NCI-H82 treated with DMSO at 0.1 percent for 48 hours (cell line): ENCODE data around the gene CNPY1.
"Not testable (repeated sequence)": the region's sequence is repeated elsewhere in the genome, so short reads cannot be mapped to it uniquely, and the experiment has no call there.

Source experiments
- DNase-seq: peaks from one replicate; lab custom pipeline; 2025; ENCODE audit not compliant: unreplicated experiment; lab: John Stamatoyannopoulos, UW

CNPY1 gene

DNA sequence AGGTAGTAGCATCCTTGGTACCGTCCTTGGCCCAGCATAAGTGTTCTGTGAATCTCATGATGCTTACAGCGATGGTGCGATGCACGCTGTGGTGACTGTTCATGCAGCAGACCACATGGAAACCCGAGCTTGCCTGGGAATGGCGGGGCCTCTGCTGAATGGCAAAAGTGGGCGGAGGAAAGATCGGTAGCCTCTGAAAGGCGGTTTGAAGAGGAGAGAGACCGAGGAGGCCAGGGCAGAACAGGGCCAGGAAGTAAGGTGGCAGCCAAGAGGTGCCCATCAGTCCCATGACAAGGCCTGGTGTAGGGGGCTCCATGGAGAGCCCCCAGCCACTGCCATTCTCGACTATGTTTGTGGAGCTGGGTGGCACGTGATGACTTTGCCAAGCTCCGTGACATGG is 33.2 kb upstream of the CNPY1 start:
- DNase-seq, result no peak

DNA sequence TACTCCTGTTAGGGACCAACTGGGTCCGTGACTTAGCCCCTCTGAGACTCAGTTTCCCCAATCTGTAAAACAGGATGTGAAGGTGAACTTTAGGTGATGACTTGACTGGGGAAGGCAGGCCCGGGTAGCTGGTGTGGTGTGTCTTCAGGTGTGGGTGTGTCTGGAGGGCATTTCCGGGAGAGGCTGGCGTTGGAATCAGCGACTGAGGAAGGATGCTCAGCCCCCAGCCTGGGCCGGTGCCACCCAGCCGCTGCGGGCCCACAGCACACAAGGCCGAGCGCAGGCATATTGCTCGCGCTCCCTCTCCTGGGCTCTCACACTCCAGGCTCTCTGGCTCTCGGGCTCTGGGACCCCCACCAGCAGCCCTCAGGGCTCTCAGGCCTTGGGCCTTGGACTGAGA is 31.7 kb upstream of the CNPY1 start:
- no peak for DNase-seq

DNA sequence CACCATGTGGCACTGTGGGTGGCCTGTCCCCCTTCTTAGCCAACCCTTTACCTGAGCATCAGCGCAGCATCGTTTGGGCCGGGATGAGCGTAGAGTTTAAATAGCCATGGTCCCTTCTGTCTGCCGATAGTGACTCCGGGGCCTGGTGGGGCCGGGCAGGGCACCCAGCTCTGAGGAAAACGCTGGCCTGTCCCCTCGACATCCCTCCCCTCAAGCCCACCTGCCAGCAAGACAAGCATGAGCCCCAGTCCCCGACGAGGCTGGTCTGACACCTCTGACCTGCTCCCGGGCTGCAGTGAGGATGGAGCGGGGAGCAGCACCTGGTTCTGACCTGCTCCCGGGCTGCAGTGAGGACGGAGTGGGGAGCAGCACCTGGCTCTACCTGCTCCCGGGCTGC is 31.1 kb upstream of the CNPY1 start:
- DNase-seq, result no peak

DNA sequence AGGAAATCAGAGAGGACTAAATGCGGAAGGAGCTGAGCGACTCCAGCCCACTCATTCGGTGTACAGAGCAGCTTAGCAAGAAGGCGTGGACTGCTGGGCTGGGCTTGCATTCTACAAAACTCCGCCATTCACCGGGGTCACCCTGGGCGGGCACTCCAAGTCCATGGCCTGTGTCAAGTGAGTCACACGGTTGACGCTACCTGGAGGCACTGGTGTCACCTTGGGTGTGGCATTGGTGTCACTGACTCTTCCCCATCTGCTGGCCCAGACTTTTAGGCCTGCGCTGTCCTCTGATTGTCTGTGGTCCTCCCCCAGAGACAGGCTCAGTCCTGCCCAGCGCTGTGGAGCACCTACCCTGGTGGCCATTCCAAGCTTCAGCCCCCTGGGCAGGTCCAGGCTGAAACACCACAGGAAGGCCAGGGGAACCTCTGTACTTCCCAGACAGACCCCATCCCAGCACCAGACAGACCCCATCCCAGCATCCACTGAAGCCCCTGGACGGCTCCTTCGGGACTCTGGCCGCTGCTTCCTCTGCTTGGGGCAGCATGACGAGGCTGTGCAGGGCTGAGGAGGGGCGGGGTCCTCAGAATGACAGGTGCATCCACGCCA is 30.6 kb upstream of the CNPY1 start:
- DNase-seq, result no peak

DNA sequence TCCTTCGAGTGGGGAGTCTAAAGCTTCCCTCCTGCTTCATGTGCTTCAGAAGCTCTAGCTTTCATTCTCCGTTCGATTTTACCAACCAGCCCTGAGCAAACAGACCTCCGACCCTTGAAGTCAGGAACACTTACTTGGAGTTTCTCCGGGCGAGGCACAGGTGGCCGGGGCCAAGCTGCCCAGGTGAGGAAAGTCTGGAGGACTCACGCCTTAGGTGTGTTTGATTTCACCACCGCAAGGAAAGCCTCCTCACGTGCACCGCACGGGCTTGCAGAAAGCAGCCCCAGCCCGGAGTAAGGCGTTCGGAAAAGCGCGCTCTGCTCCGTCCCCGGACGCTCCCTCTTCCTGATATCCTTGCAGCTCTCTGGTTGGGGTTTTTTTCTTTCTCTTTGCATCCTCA is 30.1 kb upstream of the CNPY1 start:
- DNase-seq, result no peak

DNA sequence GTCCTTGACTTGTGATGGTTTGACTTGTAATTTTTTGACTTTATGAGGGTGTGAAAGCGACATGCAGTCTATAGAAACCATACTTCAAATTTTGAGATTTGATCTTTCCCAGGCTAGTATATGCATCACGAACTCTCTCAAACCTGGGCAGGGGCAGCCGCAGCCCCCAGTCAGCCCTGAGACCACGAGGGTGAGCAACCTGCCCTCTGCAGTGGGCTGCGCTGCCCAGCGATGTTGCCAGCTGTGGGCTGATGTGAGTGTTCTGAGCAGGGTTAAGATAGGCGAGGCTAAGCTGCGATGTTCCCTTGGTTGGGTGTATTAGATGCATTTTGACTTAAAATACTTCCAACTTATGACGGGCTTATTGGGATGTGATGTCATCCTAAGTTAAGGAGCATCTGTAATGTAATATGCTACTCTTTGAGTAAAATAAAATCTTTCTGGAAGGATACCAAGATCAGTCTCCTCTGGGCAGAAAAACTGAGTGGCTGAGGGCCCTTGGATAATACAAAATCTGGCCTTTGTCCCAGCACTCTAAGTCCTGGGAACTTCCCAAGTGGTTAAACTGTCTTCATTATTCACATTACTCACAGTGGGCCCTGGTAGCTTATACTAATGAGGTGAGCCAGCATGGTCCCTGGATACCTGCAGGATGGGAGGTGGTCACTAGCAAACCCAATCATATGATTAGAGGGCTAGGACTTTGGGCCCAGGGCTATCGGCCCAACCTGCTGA is 28.4 kb upstream of the CNPY1 start:
- DNase-seq, result no peak

DNA sequence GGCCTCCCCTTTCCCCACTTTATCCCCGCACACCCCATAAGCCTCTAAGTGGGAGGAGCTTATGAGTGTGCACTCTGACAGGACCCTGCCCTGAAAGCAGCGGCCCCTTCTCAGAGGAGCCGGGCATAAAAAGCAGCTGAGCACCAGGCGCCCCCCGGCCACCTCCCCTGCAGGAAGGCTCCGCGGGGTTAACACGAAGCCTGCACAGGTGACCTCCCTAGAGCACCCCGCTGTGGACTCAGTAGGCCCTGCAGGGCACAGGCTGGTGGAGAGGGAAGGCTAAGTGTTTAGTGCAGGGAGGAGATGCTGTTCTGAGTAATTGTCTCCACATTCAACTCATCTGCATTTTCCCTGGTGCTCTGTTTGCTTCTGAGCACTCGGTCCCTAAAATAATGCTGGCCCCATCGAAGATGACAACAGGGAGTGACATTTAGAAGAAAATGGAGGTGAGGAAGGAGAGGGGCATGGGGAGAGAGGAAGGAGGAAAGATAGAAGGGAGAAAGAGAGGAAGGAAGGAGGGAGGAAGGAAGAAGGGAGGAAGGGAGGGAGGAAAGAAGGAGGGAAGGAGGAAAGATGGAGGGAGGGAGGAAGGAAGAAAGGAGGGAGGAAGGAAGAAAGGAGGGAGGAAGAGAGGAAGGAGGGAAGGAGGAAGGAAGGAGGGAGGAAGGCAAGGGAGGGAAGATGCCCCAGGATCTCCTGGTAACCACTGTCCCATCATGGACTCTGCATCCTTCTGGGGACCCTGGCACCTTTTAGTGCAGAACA is 25.4 kb upstream of the CNPY1 start:
- DNase-seq, result no peak

DNA sequence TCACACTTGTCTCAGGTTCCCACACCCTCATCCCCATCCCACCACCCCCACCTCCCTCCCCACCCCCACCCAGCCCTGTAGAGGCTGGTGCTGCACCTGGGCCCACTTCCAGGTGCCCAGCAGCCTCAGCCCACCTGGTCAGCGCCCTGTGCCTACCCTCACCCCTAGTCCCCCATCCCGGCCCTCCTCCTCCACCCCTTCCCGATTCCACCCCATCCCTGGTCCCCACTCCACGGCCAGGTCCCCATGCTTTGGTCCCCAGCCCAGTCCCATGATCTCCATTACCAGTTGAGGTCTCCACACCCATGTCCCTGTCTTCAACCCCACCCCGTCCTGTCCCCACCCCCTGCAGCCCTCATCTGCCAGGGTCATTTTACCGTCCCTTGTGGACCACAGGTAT is 24.6 kb upstream of the CNPY1 start:
- no peak for DNase-seq

DNA sequence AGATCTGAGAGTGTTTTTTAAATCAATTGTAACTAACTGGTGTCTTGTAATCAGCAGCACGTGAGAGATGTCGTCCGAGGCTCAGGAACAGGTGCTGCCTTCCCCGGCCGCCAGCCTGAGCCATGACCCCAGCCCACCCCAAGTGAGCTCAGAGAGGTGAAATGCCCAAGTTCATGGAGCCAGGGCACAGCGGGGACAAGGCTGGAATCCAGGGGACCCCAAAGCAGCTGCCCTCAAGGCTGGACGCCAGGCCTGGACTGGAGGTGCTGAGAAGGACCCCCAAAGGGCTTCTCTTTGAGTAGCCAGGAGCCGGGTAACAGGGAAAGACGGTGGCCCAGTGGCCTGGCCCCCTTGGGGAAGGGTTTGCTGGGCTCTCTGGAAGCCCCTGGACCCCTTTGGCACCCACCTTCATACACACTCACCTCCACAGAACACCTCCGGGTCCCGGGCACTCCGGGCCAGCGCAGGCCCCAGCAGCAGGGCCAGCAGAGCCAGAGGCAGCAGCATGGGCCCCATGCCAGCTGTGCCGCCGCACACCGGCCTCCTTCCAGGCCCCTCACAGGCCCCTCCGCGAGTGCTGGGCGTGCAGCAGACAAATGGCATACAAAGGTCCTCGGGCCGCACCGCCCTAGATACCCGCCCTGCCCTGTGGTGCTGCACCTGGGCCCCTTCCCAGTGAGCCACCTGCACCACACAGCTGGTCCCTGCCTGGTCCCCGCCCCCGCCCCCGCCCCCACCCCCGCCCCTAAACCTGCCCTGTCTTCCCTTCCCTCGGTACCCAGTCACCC is 24.0 kb upstream of the CNPY1 start:
- no peak for DNase-seq

DNA sequence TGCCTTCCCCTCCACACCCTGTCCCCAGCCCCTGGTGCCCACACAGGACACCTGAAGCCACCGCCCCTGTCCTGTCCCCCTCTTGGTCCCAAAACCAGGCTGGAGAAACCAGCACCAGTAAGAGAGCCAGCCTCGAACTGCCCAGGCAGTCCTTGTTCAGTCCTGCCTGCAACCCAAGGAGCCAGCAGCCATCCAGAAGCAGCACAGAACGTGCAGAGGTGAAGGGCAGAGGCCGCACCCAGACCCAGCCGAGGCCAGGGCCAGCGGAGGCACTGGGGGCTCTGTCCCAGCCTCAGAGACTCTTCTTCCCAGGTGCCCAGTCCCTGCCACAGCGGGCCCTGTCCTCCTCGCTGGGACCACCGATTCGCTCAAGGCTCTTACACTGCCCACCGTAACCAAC is 23.3 kb upstream of the CNPY1 start:
- no peak for DNase-seq

DNA sequence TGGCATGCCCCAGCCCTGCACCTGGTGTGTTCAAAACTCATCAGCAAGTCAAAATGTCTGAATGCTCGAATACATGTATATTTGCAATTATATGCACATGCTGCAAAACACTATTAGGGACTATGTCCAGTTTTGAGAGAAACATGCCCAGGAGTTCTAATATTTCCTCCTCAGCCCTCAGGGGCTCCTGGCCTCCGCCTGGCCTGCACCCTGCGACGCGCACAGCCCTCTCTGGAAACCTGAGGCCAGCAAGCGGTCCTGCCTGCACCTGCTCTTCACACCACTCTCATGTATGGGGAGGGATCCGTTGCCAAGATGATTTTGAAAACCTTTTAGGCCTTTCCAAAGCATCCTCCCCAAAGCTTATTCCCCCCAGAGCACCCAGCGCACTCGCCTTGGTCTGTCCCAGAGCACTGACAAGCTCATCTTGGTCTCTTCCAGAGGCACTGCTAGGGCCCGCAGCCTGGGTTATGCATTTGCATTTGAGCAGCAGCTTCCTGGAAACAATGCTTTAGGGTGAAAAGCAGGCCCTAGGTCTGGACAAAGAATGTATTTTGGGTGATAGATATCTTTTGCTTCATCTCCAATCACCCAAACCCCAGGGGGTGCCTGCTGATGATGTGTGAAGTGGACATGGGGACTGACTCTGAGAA is 22.6 kb upstream of the CNPY1 start:
- DNase-seq, result no peak

DNA sequence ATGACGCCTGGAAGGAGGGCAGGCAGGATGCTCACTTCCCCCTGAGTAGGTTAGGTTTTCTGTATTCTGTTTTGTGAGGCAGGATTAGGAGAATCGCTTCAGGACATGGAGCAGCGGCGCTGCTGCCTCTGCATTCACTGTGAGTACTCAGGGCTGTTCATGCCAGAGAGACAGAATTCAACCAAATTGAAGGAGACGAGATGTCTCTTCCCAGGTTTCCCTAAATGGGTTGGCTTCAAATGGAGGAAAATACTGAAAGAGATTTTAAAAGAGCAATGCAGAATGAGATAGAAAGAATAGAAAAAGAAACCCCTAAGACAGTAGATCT is 21.9 kb upstream of the CNPY1 start:
- DNase-seq, result no peak

DNA sequence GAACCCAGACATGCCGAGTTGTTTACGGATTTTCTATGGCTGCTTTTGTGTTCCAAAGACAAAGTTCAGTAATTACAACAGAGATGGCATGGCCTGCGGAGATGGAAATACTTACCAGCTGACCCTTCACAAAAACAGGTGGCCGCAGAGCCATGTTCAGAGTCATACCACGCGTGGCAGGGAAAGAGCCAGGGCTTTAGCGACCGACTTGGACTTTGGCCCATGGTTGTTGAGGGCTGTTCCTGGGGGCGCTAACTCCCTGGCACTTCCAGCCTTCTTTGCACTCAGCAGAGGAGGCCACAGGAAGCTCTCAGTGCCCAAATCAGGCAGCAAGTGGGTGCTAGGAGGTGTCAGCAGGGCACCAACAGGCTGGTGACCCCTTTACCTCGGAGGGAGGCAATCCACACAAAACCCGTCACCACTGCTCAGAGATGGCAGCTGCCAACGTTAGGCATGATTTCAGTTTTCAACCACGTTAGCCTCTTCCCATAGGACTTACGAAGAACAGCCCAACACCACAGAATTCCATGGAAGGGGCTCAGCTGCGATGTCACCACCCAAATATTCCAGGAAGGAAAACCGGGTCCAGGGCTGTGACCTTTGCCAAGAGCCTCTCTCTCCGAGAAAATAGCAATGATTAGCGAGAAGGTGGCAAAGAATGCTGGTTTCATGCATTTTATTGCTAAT is 21.4 kb upstream of the CNPY1 start:
- DNase-seq, result no peak

DNA sequence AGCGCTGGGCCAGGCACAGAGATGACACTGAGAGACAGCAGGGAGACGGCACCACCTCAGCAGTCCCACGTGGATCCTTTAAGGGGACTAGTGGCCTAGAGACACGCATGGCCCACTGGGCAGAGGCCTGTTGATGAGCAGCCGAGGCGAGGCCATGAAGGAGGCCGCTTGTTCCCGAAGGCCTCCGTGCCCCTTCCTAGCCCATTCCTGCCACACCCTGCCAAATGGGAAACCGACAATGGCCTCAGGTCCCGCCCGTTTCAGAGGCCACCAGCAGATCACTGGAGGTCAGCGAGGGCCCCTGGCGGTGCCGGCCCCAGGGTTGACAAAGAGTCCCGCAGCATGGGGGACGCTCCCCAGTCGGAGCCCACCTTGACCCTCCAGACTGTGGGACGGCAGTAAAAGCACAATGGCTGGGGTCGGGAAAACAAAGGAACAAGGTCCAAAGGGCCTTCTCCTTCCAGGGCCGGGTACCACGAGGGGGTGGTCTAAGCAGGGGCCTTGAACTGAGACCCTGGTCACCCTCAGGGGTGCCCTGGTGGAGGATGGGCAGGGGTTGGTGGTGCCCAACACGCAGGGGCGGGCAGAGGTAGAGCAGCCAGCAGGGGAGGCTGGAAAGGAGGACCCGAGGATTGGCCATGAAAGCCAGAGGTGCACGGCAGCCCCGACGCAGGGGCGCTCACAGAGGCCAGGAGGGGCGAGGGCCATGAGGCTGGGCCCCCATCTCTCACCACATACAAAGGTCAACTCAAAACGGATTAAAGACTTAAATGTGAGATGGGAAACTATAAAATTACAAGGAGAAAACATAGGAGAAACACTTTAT is 19.9 kb upstream of the CNPY1 start:
- DNase-seq, result no peak

DNA sequence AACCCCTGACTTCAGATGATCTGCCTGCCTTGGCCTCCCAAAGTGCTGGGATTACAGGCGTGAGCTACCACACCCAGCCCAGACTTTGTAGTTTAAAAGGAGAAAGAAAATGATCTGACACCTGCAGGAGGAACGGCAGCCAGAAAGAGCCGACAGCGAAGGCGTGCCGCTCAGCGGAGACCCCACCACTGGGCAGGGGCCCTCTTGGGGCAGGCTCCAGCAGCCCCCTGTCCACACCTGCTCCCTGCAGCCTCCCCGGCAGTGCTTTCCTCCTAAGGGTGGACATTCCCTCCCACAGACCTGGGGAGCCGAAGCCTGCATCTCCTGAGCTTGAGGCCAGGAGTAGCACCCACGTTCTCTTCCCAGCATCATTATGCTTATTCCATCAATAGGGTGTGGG is 19.2 kb upstream of the CNPY1 start:
- no peak for DNase-seq

DNA sequence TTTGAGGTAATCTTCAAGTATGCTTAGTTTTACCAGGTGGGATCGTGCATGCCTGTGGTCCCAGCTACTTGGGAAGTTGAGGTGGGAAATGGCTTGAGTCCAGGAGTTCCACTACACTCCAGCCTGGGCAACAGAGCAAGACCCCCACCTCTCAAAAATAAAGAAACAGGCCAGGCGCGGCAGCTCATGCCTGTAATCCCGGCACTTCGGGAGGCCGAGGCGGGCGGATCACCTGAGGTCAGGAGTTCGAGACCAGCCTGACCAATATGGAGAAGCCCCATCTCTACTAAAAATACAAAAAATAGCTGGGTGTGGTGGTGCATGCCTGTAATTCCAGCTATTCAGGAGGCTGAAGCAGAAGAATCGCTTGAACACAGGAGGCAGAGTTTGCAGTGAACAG is 16.6 kb upstream of the CNPY1 start:
- not testable (repeated sequence) for DNase-seq

DNA sequence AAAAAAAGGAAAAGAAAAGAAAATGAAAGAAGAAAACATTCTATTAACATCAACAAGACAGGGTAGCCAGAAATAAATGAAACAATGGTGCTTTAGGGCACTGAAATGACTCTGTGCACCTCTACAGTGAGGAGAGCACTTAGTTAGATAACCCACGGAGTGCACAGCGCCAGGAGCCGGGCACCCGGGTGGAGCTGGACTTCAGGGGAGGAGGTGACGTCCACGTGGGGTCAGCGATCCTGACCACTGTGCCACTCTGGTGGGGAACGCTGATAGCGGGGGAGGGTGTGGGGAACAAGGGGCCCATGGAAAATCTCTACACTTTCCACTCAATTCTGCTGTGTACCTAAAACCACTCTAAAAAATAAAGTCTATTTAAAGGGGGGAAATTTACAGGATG is 15.7 kb upstream of the CNPY1 start:
- DNase-seq, result no peak

DNA sequence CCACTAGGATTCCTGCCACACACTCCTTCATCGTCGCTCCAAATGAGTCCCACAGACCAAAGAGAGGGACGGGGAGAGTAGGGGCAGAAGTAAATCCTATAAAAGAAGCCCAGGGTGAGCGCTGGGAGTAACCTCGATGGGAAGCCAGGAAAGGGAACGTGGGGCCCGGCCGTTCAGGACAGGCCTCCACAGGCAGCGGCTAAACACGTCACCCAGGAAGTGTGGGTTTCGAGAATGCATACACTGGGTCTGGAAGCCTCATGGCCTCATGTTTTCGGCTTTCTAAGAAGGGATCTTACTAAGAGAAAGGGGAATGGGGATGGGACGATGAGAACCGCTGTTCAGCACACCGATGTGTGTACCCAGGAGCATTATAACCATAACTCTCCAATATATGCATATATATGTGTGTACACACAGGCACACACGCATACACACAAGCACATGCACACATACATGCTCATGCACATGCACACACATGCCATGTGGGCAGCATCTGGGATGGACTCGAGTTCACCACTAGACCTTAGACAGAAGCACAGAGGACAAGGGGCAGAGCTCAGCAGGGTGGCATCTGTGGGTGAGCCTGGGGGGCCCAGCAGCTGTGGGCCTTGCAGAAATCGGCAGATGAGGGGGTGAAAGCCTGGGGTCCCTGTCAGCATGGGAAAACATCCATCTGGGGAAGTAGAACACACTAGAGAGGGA is 14.8 kb upstream of the CNPY1 start:
- DNase-seq, result no peak

DNA sequence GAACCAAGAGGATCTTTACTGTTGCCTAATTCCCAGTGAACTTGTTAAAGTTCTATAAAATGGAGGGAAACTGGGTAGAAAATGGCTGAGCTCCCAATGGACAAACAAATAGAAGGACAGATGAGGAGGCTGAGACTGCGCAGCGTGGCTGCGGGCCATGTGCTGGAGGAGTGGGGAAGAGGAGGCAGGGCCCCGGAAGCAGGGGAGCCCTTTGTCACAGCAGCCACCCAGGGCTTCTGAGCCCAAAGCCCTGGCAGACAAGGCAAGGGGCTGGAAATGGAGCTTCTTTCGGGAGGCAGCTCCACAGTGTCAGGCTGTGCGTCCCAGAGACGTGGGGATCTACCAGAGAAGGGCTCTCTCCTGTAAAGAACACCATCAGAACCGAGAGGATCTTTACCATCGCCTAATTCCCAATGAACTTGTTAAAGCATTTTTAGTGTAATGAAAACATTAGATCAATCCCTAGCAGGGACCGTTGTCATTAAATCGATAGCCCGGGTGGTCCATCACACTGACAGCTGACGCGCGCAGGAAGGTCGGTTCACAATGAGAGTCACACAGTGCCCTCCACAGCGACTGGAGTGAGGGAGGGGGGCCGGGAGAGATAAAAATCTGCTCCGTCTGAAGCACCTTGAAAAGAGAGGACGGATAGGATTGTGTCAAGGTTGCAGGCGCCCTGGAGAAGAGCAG is 14.0 kb upstream of the CNPY1 start:
- DNase-seq, result no peak
